ENCODE results near the gene HSPBP1.
A peak's percentile ranks its signal among the peaks of the same experiment; 100 is the strongest.
"Not testable (repeated sequence)": the region's sequence is repeated elsewhere in the genome, so short reads cannot be mapped to it uniquely, and the experiment has no call there.

HSPBP1 gene

GRCh38 chr19:55279770-55280643 lies at the start of gene HSPBP1:
HSPBP1 (minus strand) TSS chr19:55280110; CDS start chr19:55279608, 502 bp downstream.
- peak; percentile 96 for DNase-seq

DNA sequence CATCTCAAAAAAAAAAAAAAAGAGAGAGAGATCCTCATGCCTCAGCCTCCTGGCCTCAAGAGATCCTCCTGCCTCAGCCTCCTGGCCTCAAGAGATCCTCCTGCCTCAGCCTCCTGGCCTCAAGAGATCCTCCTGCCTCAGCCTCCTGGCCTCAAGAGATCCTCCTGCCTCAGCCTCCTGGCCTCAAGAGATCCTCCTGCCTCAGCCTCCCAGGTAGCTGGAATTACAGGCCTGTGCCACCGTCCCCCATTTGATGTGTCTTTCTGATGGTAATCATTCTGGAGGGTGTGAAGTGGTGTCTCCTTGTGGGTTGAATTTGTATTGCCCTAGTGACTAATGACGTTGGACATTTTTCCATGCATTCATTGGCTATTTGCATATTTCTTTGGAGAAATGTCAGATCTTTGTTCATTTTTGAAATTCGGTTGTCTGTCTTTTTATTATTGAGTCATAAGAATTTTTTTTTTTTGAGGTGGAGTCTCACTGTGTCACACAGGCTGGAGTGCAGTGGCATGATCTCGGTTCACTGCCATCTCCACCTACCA lies 48.9 kb upstream of the HSPBP1 start:
- DNase-seq = not testable (repeated sequence)

DNA sequence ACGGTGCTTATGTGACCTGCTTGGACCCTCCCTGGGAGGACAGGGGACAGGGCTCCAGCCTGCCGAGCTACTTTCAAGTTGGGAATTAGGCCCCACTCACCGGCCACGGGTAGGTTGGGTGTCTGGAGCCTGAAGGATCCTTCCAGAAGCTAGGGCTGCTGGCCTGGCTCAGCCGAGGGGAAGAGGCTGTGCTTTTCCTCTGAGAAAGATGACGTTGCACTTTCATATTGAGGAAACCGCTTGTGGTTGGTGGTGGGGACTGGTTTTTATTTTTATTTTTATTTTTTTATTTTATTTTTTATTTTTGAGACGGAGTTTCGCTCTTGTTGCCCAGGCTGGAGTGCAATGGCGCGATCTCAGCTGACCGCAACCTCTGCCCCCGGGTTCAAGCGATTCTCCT lies 45.3 kb upstream of the HSPBP1 start, which contains the start of gene TMEM150B:
TMEM150B (minus strand) TSS at position 170 of the 400 bp plus-strand sequence. CDS start 4,305 bp downstream, outside the sequence.
- DNase-seq = no peak

DNA sequence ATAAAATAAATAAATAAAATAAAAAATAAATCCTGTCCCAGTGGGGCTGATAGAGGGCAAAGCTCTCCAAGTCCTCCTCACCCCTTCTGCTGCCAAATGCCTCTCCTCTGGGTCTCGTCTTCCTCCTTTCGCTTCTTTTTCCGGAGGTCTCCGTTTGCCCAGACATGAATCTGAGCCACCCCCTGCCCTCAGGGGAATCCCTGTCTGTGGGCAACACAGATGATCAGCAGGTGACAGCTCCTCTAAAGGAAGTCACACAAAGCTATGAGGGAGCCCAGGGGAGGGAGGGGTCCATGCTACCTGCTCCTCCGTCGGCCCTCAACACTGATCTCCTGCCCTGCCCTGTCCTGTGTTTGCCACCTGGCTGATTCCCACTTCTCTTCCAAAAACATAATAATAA lies 44.8 kb upstream of the HSPBP1 start:
- DNase-seq = no peak

GRCh38 chr19:55322204-55322885 lies 42.4 kb upstream of the HSPBP1 start:
- no peak for DNase-seq

- no peak for DNase-seq
Measured at GRCh38 chr19:55321466-55322137, 41.7 kb upstream of the HSPBP1 start.

DNA sequence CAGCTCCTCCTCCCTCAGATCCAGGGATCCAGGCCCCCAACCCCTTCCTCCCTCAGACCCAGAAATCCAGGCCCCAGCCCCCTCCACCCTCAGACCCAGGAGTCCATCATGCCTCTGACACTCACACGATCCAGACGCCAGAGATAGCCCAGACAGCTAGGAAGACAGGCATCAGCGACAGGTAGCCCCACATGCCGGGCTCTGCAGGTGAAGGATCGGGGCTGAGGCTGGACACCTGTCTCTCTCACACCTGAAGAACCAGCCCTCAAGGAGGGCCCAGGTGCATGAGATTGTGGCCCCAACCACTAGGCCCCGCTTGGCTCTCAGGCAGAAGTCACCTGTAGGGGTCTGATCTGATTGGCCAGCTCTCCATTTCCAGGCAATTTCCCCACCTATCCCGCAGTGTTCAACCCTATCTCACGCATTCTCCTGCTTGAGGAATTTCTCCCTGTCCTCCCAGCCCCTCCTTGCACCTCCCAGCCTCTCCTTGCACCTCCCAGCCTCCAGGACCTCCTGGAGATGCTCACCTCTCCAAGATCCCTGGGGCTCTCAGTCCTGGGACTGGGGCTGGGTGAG lies 41.0 kb upstream of the HSPBP1 start:
- DNase-seq = no peak

GRCh38 chr19:55319785-55320184 lies 39.9 kb upstream of the HSPBP1 start:
- no peak for DNase-seq

- no peak for DNase-seq
Measured at GRCh38 chr19:55316646-55317045, 36.7 kb upstream of the HSPBP1 start.

DNA sequence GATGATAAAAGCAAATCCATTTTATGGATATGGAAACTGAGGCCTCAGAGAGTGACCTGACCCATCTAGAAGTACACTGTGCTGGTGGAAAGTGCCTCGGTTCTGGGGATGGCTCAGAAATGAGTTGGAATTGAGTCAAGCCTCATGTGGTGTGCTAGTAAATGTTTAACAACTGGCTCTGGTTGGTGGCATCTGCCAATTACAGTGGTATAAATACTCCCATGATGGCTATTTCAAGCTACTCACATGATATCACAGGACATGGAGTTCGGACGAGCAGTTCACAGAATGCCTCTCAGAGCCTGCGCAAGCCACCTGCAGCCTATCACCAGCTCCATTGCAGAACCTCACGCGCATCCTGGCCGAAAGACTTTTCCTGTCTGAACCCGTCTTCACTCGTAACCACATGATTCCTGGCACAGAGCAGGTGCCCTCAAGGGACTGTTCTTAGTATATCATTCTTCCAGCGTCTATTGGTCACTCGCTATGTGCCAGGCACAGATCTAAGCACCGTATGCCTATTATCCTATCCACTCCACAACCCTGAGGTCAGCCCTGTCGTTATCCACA lies 36.1 kb upstream of the HSPBP1 start:
- DNase-seq = no peak

GRCh38 chr19:55314396-55314795 lies 34.5 kb upstream of the HSPBP1 start:
- DNase-seq = no peak

DNA sequence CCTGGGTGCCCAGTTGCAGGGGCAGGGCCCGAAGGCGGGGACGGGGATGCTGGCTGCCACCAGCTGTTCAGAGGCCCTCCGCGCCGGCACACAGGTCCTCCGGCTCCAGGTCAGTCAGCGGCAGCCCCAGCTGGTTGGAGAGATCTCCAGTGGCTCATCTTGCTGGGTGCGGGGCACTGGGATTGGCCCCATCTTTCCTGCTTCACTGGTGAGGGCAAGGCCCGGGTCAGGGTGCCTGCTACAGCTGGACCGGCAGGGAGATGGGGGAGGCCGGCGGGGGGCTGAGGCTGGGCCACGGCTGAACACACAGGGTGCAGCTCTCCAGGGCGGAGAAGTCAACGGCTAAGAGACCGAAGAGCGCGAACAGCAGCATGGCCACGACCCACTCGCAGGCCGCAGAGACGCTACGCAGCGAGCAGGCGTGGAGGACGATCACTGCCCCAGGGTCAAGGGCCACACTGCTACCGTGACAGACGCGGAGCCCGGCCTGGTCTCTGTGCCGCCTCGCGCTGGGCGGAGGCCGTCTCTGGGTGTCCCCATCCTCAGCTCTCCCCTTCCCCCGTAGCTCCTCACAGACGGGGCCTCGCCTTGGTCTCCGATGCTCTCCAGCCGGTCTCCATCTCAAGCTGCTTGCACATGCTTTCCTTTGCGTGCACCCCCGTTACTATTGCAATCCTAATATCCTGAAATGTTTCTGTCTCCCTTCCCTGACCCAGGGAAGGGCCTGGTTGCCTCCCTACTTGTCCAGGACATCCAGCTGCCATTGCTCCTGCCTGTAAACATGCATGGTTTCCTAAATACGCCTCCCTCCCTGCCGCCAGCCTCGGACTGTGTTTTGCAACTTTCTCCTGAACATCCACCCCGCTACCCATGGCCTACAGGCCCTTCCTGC lies 33.0 kb upstream of the HSPBP1 start:
- no peak for DNase-seq

GRCh38 chr19:55311797-55312196 lies 31.9 kb upstream of the HSPBP1 start:
- DNase-seq = no peak

DNA sequence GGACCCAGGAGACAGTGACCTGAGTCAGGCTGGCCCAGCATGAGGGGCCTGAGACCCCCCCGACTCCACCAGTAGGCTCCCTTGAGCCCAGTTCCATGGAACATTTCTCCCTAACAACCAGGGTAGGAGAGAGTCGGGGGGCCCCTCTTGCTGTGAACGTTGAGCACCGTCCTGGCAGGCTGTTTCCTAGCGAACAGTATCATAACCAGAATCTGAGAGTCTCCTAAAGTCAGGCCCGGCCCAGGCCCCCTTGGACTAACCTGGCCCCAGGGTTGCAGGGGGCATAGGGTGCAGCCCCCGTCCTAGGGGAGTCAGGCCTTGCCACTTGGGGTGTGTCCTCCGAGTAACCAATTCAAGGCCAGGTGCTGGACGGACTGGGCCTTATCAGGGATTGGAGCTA lies 31.5 kb upstream of the HSPBP1 start:
- no peak for DNase-seq

DNA sequence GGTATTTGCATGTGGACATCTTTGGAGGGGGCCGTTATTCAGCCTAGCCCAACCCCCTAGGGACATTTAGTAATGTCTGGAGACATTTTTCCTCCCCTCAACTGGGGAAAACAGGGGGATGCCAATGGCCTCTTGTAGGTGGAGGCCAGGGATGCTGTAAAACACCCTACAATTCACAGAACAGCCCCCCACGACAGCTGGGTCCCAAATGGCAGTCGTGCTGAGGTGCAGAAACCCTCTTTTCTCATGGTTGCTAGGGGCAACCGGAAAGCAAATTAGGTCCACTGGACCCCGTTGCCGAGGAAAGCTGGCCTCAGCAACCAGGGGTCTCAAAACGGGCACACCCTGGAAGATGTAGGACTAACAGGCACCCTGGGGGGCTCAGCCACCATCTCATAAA lies 30.6 kb upstream of the HSPBP1 start:
- no peak for DNase-seq

DNA sequence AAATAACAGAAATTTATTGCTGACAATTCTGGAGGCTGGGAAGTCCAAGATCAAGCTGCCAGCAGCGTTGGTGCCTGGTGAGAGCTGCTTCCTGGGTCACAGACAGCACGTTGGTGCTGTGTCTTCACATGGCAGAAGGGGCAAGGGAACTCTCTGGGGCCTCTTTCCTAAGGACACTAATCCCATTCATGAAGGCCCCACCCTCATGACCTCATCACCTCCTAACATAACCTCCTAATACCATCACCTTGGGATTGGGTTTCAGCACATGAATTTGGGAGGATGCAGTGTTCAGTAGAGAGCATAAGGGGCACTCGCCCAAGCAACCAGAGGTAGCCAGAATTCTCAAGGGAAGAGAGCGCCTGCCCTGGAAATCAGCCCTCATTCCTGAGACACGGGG lies 29.5 kb upstream of the HSPBP1 start:
- no peak for DNase-seq

- DNase-seq = no peak
Measured at GRCh38 chr19:55308281-55308680, 28.4 kb upstream of the HSPBP1 start.

- no peak for DNase-seq
Measured at GRCh38 chr19:55306712-55307111, 26.8 kb upstream of the HSPBP1 start.

DNA sequence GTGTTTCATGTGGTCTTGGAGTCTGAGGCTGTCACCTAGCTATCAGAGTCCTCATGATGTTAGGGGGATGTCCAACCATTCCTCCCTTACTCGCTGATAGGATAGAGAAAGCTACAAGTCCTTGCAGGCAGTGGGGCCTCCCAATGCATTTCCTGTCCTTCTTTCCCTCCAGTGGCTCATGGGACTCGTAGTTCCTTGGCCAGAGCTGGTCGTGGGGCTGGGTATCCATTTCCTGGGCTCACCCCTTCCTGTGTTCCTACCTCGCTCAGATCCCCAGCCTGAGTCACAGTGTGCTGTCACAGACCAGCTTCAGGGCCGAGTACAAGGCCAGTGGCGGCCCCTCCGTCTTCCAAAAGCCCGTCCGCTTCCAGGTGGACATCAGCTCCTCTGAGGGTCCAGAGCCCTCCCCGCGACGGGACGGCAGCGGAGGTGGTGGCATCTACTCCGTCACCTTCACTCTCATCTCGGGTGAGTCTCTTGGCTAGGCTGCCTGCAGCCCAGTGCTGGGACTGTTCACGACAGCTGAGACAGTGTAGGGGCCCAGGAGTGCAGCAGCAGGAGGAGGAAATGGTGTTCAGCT lies 26.2 kb upstream of the HSPBP1 start:
- DNase-seq = no peak

DNA sequence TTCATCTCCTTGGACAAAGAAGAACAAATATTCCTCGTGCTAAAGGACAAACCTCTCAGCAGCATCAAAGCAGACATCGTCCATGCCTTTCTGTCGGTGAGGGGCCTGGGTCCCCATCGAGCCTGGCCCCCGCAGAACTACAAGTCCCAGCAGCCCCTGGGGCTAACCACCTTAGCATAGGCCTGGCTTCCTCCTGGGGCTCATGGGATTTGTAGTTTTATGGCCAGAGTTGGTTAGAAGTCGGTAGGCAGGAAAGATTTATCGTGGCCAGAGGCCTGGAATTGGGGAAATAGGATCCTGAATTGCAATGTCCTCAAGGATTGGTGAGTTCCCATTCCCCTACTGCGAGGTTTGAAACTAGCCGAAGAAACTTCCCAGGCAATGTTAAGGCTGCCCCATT lies 25.6 kb upstream of the HSPBP1 start:
- DNase-seq = no peak

DNA sequence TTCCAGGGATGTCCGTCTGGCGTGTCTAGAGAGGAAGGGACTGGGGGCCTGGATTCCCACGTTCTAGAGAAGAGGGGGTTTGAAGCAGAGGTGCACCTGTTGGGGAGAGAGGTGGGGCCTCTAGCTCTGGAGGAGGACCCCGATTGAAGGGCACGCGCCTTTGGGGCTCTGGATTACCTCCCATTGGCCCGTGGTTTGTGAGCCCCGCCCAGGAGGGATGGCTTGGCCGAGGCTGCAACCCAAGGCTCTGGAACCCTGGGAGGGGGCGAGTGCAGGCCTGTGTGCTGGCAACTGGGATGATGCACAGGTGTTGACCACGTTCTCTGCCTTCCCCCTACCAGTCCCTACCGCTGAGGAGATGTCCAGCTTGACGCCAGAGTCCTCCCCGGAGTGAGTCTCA lies 25.1 kb upstream of the HSPBP1 start:
- no peak for DNase-seq

All from NCI-H187 treated with DMSO at 0.1 percent for 48 hours (cell line).